SU-DHL-6 (cell line): ENCODE results near the gene TENM4.

Experiments
- H2AFZ ChIP-seq: fragments of 200-600 bp; sonication (generic); 2 replicates; pipeline ENCODE4 v1.6.1; 2014; ENCODE audit warnings: low read depth, mild to moderate bottlenecking, moderate library complexity, mixed read lengths, antibody characterized with exemption, low read length; ENCODE audit not compliant: severe bottlenecking
- H3F3A ChIP-seq: fragments of 200-600 bp; shearing (Covaris generic); 2 replicates; pipeline ENCODE4 v1.6.0; 2016; ENCODE audit warnings: antibody characterized with exemption, mild to moderate bottlenecking; ENCODE audit not compliant: insufficient read depth
- H3K27ac ChIP-seq: fragments of 200-600 bp; sonication (generic); 2 replicates; pipeline ENCODE4 v1.5.1; 2016; ENCODE audit warnings: low read depth, mild to moderate bottlenecking, low read length, moderate library complexity, mixed read lengths
- H3K27me3 ChIP-seq: fragments of 200-600 bp; sonication (generic), shearing (Covaris generic); 2 replicates; pipeline ENCODE4 v1.6.0; 2014; ENCODE audit warnings: mild to moderate bottlenecking, low read length
- H3K36me3 ChIP-seq: fragments of 200-600 bp; sonication (generic); 2 replicates; pipeline ENCODE4 v1.6.1; 2014; ENCODE audit warnings: mild to moderate bottlenecking, low read length, mixed read lengths
- H3K4me2 ChIP-seq: fragments of 300-600, 200-600 bp; shearing (Covaris generic), sonication (generic); 2 replicates; pipeline ENCODE4 v1.6.0; 2014; ENCODE audit warnings: low read length, low read depth, mild to moderate bottlenecking; ENCODE audit not compliant: poor library complexity, severe bottlenecking
- H3K4me3 ChIP-seq: fragments of 200-600 bp; sonication (generic); 2 replicates; pipeline ENCODE4 v1.5.1; 2014; ENCODE audit warnings: antibody characterized with exemption, low read length, mild to moderate bottlenecking, mixed read lengths; ENCODE audit not compliant: insufficient read depth, poor library complexity, severe bottlenecking
- H3K79me2 ChIP-seq: fragments of 200-600 bp; sonication (generic); 2 replicates; pipeline ENCODE4 v1.6.1; 2014; ENCODE audit warnings: mild to moderate bottlenecking, low read length, moderate library complexity; ENCODE audit not compliant: insufficient read depth
- H3K9ac ChIP-seq: fragments of 200-600 bp; sonication (generic); 2 replicates; pipeline ENCODE4 v1.7.0; 2014; ENCODE audit warnings: mild to moderate bottlenecking, low read length
- H3K9me2 ChIP-seq: fragments of 200-600 bp; sonication (generic); replicated peaks from 2 replicates; pipeline ENCODE4 v1.6.1; 2014; ENCODE audit warnings: low read length; ENCODE audit not compliant: insufficient read depth
- H3K9me3 ChIP-seq: fragments of 200-600 bp; sonication (generic); 2 replicates; pipeline ENCODE4 v1.6.1; 2014; ENCODE audit warnings: low read length, mixed read lengths; ENCODE audit not compliant: insufficient read depth
- H4K20me1 ChIP-seq: fragments of 200-600 bp; sonication (generic); 2 replicates; pipeline ENCODE4 v1.6.1; 2014; ENCODE audit warnings: low read depth, mild to moderate bottlenecking, antibody characterized with exemption, low read length, moderate library complexity, mixed read lengths
- CTCF ChIP-seq: fragments of 200-600 bp; sonication (generic); IDR thresholded peaks from one replicate; pipeline ENCODE4 v1.5.1; 2017; ENCODE audit warnings: antibody characterized with exemption, mild to moderate bottlenecking, low read length, moderate library complexity; ENCODE audit not compliant: insufficient read depth, poor library complexity, severe bottlenecking
- EZH2phosphoT487 ChIP-seq: fragments of 200-600 bp; sonication (generic), shearing (Covaris generic); conservative IDR thresholded peaks from 2 replicates; pipeline ENCODE4 v1.6.1; 2018; ENCODE audit warnings: mild to moderate bottlenecking, antibody characterized with exemption, low read length, moderate library complexity, mixed read lengths

Gene TENM4

GRCh38 chr11:79481795-79482194 is 41.0 kb upstream of the TENM4 start:
- H2AFZ ChIP-seq = no peak overlapping the region
- no peaks in the 10 kb centered on the region for H3F3A ChIP-seq
- no peak overlapping the region for H3K4me3 ChIP-seq
- H3K27ac ChIP-seq = no peak overlapping the region
- H3K9me2 ChIP-seq = no peaks in the 10 kb centered on the region
- H3K4me2 ChIP-seq = no peak overlapping the region
- H4K20me1 ChIP-seq = no peaks in the 10 kb centered on the region
- no peaks in the 10 kb centered on the region for H3K36me3 ChIP-seq
- no peak overlapping the region for H3K9ac ChIP-seq
- H3K79me2 ChIP-seq = no peaks in the 10 kb centered on the region
- no peak for TF ChIP-seq EZH2phosphoT487
- TF ChIP-seq CTCF = no peak
- H3K9me3 ChIP-seq = no peaks in the 10 kb centered on the region
- no peaks in the 10 kb centered on the region for H3K27me3 ChIP-seq

DNA sequence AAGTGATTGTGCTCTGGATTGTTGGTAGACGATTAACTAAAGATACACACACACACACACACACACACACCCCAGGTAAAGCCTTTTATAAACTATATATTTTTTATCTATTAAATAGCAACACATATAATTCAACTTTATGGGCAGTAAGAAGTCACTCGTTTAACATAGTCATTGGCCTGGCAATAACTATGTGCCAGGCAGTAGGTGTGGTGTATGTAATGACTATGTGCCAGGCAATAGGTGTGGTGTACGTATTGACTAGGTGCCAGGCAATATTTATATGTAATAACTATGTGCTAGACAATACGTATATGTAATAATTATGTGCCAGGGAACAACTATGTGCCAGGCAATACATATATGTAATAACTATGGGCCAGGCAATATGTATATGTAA is 40.0 kb upstream of the TENM4 start:
- no peaks in the 10 kb centered on the region for H4K20me1 ChIP-seq
- H3K9ac ChIP-seq = no peak overlapping the region
- no peaks in the 10 kb centered on the region for H3K36me3 ChIP-seq
- H3K4me3 ChIP-seq = no peak overlapping the region
- H3K4me2 ChIP-seq = no peak overlapping the region
- H3K79me2 ChIP-seq = no peaks in the 10 kb centered on the region
- no peaks in the 10 kb centered on the region for H3K27me3 ChIP-seq
- H3K9me3 ChIP-seq = no peaks in the 10 kb centered on the region
- no peaks in the 10 kb centered on the region for H3F3A ChIP-seq
- H2AFZ ChIP-seq = no peak overlapping the region
- TF ChIP-seq EZH2phosphoT487 (no peak), CTCF (no peak)
- H3K9me2 ChIP-seq = no peaks in the 10 kb centered on the region
- H3K27ac ChIP-seq = no peak overlapping the region

GRCh38 chr11:79472819-79473529 is 32.1 kb upstream of the TENM4 start:
- no peaks in the 10 kb centered on the region for H3K27me3 ChIP-seq
- H3K4me2 ChIP-seq = no peak overlapping the region
- H3K9ac ChIP-seq = no peak overlapping the region
- no peaks in the 10 kb centered on the region for H3F3A ChIP-seq
- H4K20me1 ChIP-seq = no peaks in the 10 kb centered on the region
- no peak overlapping the region for H2AFZ ChIP-seq
- H3K9me3 ChIP-seq = no peaks in the 10 kb centered on the region
- no peak overlapping the region for H3K27ac ChIP-seq
- no peaks in the 10 kb centered on the region for H3K79me2 ChIP-seq
- H3K9me2 ChIP-seq = no peaks in the 10 kb centered on the region
- no peak for TF ChIP-seq EZH2phosphoT487
- TF ChIP-seq CTCF = no peak
- no peaks in the 10 kb centered on the region for H3K36me3 ChIP-seq
- no peak overlapping the region for H3K4me3 ChIP-seq
